IMR-90 (cell line): ENCODE data around the gene NAPEPLD.

Experiments
- BHLHE40 ChIP-seq: fragments of 150-350 bp; IDR thresholded peaks from 2 replicates; pipeline ENCODE4 v1.6.1; 2016; ENCODE audit warnings: mild to moderate bottlenecking, low read depth, low read length
- CEBPB ChIP-seq: IDR thresholded peaks from 2 replicates; pipeline ENCODE4 v1.6.1; 2012; ENCODE audit warnings: low read depth, low read length, improper control_type of control experiment
- CTCF ChIP-seq: conservative IDR thresholded peaks from 2 replicates; pipeline ENCODE4 v1.5.1; 2012; ENCODE audit warnings: mild to moderate bottlenecking, low read depth, low read length, improper control_type of control experiment
- MAFK ChIP-seq: IDR thresholded peaks from 2 replicates; pipeline ENCODE4 v1.6.1; 2012; ENCODE audit warnings: low read depth, low read length, improper control_type of control experiment
- MXI1 ChIP-seq: IDR thresholded peaks from 2 replicates; pipeline ENCODE4 v1.6.1; 2012; ENCODE audit warnings: low read depth, mild to moderate bottlenecking, low read length, moderate library complexity, borderline replicate concordance
- POLR2A ChIP-seq: IDR thresholded peaks from 2 replicates; pipeline ENCODE4 v1.6.1; 2012; ENCODE audit warnings: mild to moderate bottlenecking, low read depth, low read length
- RAD21 ChIP-seq: IDR thresholded peaks from 2 replicates; pipeline ENCODE4 v1.6.1; 2012; ENCODE audit warnings: low read length, improper control_type of control experiment
- RCOR1 ChIP-seq: IDR thresholded peaks from 2 replicates; pipeline ENCODE4 v1.6.1; 2012; ENCODE audit warnings: mild to moderate bottlenecking, low read length, improper control_type of control experiment; ENCODE audit not compliant: insufficient replicate concordance
- RFX5 ChIP-seq: IDR thresholded peaks from 2 replicates; pipeline ENCODE4 v1.8.0; 2012; ENCODE audit warnings: low read depth, mild to moderate bottlenecking, low read length, moderate library complexity
- SMC3 ChIP-seq: fragments of 150-350 bp; IDR thresholded peaks from 2 replicates; pipeline ENCODE4 v1.6.1; 2016; ENCODE audit warnings: low read depth, mild to moderate bottlenecking, antibody characterized with exemption, low read length, moderate library complexity
- TF ChIP-seq, protein P1 (sequence below): fragments of 150-350 bp; IDR thresholded peaks from 2 replicates; pipeline ENCODE4 v1.6.1; 2016; ENCODE audit warnings: low read depth, mild to moderate bottlenecking, low read length, moderate library complexity, borderline replicate concordance
- TF ChIP-seq, protein P2 (sequence below): fragments of 150-350 bp; IDR thresholded peaks from 2 replicates; pipeline ENCODE4 v1.6.1; 2017; ENCODE audit warnings: mild to moderate bottlenecking, antibody characterized with exemption, low read length, low read depth

GRCh38 chr7:103142494-103142893, 6.4 kb downstream of the NAPEPLD start:
- TF ChIP-seq POLR2A: no peak
- no peak for TF ChIP-seq CTCF
- no peak for TF ChIP-seq MXI1
- TF ChIP-seq MAFK: no peak
- TF ChIP-seq, protein P1, sequence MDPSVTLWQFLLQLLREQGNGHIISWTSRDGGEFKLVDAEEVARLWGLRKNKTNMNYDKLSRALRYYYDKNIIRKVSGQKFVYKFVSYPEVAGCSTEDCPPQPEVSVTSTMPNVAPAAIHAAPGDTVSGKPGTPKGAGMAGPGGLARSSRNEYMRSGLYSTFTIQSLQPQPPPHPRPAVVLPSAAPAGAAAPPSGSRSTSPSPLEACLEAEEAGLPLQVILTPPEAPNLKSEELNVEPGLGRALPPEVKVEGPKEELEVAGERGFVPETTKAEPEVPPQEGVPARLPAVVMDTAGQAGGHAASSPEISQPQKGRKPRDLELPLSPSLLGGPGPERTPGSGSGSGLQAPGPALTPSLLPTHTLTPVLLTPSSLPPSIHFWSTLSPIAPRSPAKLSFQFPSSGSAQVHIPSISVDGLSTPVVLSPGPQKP: no peak
- TF ChIP-seq RFX5: no peak
- TF ChIP-seq, protein P2, sequence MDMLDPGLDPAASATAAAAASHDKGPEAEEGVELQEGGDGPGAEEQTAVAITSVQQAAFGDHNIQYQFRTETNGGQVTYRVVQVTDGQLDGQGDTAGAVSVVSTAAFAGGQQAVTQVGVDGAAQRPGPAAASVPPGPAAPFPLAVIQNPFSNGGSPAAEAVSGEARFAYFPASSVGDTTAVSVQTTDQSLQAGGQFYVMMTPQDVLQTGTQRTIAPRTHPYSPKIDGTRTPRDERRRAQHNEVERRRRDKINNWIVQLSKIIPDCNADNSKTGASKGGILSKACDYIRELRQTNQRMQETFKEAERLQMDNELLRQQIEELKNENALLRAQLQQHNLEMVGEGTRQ: no peak
- no peak for TF ChIP-seq SMC3
- TF ChIP-seq BHLHE40: no peak
- TF ChIP-seq RAD21: no peak
- no peak for TF ChIP-seq CEBPB
- no peak for TF ChIP-seq RCOR1
